ACHN (cell line): Measurements from ENCODE around the gene NCBP1.

Experiments
- DNase-seq: peaks from one replicate; pipeline ENCODE4 v3.0.0-alpha.2; 2015
- in situ Hi-C: cut with HindIII; loops from 2 replicates; pipeline ENCODE4 v1.10.0; 2017; ENCODE audit warnings: low sequenced_read_pairs, low pct_ligation_motif_present, low pct_unique_long_range_greater_than_20kb

The NCBP1 gene

GRCh38 chr9:97660340-97660739 lies 26.7 kb downstream of the NCBP1 start:
- in situ Hi-C loops: no loop called here
- DNase-seq: no peak

- no peak for DNase-seq
- in situ Hi-C loops: no loop called here
Observed at GRCh38 chr9:97660847-97661246, 27.2 kb downstream of the NCBP1 start.

DNA sequence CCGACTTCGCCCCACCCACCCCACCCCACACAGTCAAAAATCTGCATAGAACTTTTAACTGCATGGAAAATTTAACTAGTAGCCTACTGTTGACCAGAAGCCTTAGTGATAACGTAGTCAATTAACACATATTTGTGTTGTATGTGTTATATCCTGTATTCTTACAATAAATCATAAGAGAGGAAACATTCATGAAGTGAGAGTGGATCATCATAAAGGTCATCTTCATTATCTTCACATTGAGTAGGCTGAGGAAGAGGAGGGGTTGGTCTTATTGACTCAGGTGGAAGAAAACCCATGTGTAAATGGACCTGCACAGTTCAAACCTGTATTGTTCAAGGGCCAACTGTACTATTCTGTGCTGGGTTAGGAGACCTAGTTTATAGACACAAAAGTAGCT lies 32.1 kb downstream of the NCBP1 start:
- in situ Hi-C loops: no loop called here
- DNase-seq: no peak

DNA sequence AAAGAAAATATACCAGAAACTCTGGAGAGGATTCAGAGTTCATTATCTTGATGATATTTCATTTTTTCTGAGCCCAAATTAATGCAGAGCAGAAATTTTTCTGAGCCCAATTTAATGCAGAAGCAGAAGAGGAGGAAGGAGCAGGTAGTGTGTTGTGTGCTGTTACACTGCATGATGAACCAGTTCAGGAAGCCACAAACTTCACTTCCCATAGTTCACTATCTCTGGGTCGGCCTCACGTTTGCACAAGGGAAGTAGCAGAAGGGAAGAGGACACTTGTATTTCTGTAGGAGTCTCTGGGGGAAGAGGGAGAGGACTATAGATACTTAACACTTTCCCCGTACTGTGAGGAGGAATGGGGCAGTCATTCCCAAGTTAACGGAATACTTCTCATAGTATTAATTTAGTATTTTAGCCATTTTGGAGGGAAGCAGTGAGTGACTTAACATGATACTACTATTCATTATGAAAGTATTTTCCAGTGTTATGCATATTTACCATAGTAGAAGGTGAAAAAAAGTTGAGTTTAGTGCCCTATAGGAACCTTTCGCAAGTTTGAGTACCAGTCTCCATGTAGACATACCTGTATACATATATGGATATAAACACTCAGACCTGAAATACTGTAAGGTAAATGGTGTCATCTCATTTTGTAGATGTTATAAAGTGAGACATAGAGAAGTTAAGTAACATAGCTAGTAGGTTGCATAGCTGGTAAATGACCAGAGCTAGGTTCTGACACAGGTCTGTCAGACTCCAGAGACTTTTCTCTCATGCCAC lies 33.5 kb downstream of the NCBP1 start:
- in situ Hi-C loops: no loop called here

GRCh38 chr9:97668485-97668884 lies 34.9 kb downstream of the NCBP1 start:
- in situ Hi-C loops: no loop called here
- DNase-seq: no peak

More for the DNA sequence above, 33.5 kb downstream of the NCBP1 start:
- DNase-seq: no peak

DNA sequence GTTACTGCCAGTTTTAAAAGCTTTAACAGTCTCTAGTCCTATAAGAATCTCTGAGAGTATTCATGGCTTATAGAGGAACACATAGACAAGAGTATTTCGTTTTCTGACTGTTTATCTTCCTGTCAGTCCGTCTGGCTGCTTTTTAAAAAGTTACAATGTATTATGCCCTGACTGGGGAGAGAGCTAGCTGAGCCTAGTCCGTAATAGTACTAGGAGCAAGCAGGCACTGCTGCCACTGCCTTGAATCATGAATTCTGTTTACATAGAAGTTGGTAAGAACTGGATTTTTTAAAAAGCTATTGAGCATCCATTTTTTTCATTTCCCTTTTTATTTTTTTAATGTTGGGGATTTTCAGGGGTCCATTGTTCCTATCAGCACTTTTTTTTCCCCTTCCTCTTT lies 37.0 kb downstream of the NCBP1 start:
- no peak for DNase-seq
- in situ Hi-C loops: no loop called here

GRCh38 chr9:97672403-97672802 lies 38.8 kb downstream of the NCBP1 start:
- in situ Hi-C loops: no loop called here
- no peak for DNase-seq

DNA sequence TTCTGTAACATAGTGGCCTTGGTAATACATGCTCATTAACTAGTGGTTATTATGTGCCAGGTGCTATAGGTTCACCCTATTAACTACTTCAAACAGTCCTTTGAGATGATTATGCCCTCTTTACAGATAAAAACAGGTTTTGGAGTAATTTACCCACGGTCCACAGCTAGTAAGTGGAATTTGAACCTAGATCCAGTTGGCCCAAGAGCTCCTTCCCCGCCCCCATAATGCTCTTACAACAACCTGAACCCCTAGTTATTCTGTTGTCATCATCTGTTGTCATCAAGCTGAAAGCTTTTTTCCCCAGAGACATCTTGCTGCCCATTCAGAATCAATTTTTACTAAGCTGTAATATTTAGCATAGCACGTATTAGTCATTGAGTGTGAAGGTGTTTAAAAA lies 40.3 kb downstream of the NCBP1 start:
- DNase-seq: no peak
- in situ Hi-C loops: no loop called here

GRCh38 chr9:97675655-97676054 lies 42.0 kb downstream of the NCBP1 start:
- no peak for DNase-seq
- in situ Hi-C loops: no loop called here

GRCh38 chr9:97682242-97682641 lies 48.6 kb downstream of the NCBP1 start:
- DNase-seq: no peak
- in situ Hi-C loops: no loop called here

DNA sequence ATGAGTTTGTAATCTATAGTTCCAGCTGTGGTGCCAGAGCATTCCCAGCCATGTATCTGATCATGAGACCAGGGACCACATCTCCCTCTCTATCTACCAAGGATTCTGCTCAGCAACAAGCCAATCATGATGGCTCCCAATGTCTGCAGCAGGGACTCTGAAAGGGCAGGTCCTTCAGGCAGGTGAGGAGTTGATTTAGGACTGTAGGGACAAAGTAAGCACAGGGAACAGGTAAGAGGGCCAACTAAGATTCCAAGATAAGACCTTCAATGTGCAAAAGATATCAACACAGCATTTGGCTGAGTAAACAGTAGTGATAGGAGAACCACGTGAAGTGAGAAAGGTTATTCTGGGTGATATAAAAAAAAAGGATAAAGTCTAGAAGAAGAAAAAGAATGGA lies 55.0 kb downstream of the NCBP1 start:
- DNase-seq: no peak
- in situ Hi-C loops: no loop called here

GRCh38 chr9:97689401-97690180 lies 56.0 kb downstream of the NCBP1 start:
- in situ Hi-C loops: no loop called here
- DNase-seq: peak; percentile 55

DNA sequence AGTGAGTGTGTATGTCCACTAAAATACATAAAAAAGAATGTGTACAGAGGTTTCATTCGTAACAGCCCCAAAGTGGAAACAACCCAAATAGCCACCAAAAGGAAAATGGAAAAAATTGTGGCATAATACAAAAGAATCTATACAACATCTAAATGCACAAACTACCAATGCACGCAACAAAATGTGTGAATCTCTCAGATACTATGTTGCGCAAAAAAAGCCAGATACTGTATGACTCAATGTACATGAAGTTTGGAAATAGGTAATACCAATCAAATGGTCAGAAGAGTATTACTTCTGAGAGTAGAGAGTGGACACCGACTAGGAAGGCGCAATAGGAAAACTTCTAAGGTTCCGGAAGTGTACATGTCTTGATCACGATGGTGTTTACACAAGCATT lies 61.1 kb downstream of the NCBP1 start:
- no peak for DNase-seq
- in situ Hi-C loops: no loop called here

- in situ Hi-C loops: no loop called here
- DNase-seq: no peak
Observed at GRCh38 chr9:97695390-97695789, 61.8 kb downstream of the NCBP1 start.

- DNase-seq: peak; percentile 20
Observed at GRCh38 chr9:97695995-97696802, 62.6 kb downstream of the NCBP1 start.

GRCh38 chr9:97696803-97697601 lies 63.4 kb downstream of the NCBP1 start, which contains the start of gene XPA:
Gene XPA, minus strand, starts transcription at chr9:97697340. Its CDS starts 48 bp downstream, at chr9:97697292.
- DNase-seq: peak; percentile 94
- in situ Hi-C loops: no loop called here

More at GRCh38 chr9:97695995-97696802, 62.6 kb downstream of the NCBP1 start:
- in situ Hi-C loops: no loop called here

DNA sequence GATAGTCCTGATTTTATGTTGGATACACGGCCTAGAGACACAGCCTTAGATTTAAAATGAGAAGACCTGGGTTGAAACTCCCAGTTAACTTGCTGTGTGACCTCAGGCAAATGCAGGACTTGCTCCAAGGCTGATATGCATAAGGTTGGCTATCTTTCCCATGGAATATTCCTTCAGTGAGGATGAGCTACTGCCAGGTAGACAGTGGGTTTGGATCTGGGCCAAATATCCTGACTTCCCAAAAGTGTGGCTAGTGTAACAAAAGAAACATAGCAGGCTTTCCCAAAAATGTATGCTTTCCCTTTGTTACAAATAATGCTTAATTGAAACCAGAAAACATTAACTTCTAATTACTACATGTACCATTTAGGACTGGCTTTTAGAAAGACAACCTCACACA lies 64.2 kb downstream of the NCBP1 start:
- no peak for DNase-seq
- in situ Hi-C loops: no loop called here

GRCh38 chr9:97698865-97699264 lies 65.2 kb downstream of the NCBP1 start:
- in situ Hi-C loops: no loop called here
- DNase-seq: no peak
